GM21786 (cell line): Measurements from ENCODE around the gene SPAG9.

Source experiments
- ATAC-seq: cut with Tn5 transposase; IDR thresholded peaks from one replicate; pipeline ENCODE4 v1.9.1; 2021; ENCODE audit not compliant: unreplicated experiment

The SPAG9 gene

GRCh38 chr17:50993544-50993943 is 127.1 kb downstream of the SPAG9 start:
- ATAC-seq = no peak

DNA sequence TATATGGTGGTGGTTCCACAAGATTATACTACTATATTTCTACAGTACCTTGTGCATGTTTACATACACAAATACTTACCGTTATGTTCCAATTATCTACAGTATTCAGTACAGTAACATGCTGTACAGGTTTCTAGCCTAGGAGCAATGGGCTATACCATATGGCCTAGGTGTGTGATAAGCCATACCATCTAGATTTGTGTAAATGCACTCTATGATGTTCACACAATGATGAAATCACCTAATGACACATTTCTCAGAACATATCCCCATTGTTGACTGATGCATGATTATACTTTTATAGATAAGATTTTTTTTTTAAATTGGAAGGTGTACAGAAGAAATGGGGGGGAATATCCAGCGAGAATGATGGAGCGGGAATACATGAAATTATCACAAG is 131.5 kb downstream of the SPAG9 start:
- ATAC-seq = no peak

- ATAC-seq = no peak
Observed at GRCh38 chr17:50988427-50988826, 132.2 kb downstream of the SPAG9 start.

DNA sequence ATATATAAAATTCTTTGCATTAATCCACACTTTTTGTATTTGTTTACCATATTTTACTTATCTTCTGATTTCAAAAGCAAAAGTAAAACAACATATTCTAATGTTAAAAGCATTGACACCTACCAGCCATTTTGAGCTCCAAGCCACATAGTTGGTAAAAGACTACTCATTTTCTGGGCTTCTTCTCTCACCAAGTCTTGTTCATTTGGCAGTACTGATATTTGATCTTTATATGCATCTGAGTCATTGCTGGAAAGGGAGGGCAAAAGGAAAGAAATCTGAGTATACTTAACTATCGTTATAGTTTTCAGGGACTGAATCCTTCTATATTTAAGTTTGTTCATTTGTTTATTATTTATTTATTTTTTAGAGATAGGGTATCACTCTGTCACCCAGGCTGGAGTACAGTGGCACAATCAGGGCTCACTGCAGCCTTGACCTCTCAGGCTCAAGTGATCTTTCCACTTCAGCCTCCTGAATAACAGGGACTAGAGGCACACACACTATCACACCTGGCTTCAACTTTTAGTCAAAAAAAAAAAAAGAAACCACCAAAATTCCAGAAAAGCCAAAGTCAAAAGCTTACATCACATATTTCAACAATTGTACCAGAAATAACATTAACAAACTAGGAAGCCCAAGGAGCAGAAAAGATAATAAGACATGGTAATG is 133.5 kb downstream of the SPAG9 start:
- ATAC-seq = no peak

DNA sequence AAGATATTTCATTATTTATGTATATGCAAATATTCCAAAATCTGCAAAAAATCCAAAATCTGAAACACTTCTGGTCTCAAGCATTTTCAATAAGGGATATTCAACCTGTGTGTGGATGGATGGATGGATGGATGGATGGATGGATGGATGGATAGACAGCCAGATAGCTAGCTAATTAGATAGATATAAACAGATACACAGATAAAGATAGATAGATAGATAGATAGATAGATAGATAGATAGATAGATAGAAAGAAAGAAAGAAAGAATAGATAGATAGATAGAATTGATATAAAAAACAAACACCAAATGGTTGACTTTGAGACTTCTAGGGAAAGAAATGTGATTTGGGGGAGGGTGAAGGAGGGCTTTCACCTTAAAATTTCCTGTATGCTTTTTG is 139.4 kb downstream of the SPAG9 start:
- no peak for ATAC-seq

- no peak for ATAC-seq
Observed at GRCh38 chr17:50979524-50979927, 141.1 kb downstream of the SPAG9 start.

- no peak for ATAC-seq
Observed at GRCh38 chr17:50977487-50978159, 143.0 kb downstream of the SPAG9 start.

GRCh38 chr17:50976951-50977472 is 143.7 kb downstream of the SPAG9 start:
- ATAC-seq = no peak

- no peak for ATAC-seq
Observed at GRCh38 chr17:50973557-50974494, 146.8 kb downstream of the SPAG9 start.

DNA sequence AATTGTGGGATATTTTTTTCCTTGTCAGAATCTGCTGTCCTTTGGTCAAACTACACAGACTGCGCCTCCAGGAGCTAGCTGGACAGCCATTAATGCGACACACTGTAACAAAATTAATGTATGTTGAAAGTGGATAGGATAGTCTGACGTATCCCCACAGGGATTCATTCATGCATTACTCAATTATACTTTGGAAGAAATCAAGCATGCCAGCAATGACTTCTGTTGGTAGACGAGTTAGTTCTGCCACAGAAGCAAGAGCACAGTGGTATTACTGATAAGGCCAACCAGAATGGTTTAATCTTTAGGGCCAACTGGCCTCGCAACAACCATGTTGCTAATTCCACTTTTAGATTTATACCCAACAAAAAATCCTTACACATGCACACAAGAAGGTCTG is 148.1 kb downstream of the SPAG9 start:
- ATAC-seq = no peak

DNA sequence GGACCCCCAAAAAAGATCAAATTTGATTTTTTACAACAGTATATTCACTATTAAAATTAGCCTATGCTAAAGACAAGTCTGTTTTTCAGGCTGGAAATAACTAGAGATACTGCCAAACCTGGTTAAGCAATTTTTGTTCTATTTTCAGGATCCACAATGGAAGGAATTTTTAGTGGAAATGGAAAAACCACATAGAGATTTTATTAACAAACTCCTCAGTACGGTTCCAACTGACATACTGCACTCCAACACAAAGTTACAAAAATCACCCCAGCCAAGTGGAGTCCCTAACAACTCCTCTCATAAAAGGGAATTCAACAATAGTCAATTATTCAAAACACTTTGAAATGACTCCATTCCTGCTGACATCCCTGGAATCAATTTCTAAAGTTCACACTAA is 152.9 kb downstream of the SPAG9 start:
- ATAC-seq = no peak

DNA sequence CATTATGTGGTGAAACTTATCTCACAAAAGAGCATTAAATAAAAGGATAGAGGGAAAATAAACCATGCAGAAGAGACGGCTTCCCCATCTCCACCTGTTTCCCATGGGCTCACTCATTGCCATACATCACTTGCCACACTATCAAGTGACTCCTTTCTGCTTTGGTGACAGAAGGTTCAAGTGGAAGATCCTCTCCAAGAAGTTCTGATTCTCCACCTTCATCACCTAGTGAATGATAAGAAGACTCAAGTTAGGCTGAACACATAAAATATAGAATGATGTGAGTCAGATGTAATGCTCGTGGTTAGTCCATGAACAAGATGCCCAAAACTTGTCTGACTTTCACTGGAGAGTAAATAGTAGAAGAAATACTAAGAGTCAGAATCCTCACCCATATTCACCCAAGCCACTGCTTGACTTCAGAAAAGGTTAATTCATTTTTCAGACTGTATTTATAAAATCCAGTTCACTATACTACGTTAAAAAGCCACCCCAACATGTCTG is 154.5 kb downstream of the SPAG9 start:
- ATAC-seq = no peak

DNA sequence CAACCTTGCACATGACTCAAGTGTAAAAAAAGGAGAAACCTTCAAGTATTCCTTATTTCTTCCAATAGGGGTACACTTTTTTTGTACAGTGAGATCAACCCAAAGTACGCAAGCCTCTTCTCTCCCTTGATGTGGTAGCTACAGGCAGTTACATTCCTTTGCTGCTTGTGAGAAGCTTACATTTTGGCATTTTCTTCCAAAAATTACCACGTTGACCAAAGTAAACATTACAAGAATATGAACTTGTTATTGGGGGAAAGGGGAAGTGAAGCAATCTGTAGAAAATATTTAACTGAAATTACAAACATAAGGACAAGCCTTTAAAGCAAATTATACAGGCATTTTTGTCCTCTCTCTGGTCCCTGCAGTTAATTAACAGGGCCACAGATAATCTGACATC is 157.5 kb downstream of the SPAG9 start:
- ATAC-seq = no peak

- no peak for ATAC-seq
Observed at GRCh38 chr17:50961282-50962220, 159.1 kb downstream of the SPAG9 start.

DNA sequence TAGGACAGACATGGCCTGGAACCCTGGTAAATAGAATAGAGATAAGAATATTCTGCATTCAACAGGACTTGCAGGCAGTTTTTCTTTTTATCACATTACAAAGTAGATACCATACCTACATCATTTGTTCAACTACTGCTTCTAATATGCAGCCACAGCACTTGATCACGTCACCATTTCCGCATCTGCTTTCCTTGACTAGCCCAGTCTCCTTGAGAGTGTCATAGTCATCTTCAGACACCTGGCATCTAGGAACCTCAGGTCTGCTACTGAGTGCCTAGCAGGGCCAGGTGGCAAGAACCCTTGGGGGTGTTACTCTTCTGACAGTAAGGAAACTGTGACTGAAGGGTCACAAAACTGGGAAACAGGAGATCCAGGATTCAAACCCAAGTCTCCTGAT is 161.3 kb downstream of the SPAG9 start:
- no peak for ATAC-seq

GRCh38 chr17:50957600-50958575 is 162.8 kb downstream of the SPAG9 start:
- no peak for ATAC-seq

DNA sequence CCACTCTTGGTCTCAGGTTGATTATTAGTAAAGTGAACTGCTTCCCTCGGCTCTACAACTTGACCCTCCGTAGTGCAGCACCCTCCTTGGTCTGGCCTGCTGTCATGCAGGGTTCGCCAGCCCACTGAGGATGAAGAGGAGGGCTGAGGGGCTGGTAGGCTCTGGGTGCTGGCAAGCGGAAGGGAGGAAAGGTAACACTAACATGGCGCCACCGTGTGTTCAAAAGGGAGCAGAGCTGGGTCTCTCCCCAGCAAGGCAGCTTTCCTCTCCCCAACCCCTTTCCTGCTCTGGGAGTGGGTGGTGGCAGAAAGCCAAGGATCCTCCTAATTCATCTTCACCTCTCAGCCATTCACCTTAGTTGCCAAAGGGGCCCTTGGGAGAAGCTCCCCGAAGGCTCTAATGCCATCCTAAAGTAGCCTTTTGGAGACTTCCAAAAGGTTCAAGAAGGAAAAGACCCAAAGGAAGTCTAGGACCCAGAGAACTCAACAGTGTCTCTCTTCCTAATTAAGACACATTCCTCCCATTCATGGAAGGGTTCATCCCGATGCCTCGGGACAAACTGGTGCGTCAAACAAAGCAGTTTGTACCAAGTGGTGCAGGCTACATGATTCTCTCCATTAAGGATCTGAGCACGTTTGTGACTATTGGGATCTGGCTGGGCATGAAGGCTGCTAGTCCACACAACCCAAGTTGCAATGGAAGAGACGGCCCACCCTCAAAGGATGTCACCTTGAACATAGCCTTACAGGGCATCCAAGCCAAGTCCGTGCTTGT is 163.7 kb downstream of the SPAG9 start:
- ATAC-seq = peak; percentile 60

DNA sequence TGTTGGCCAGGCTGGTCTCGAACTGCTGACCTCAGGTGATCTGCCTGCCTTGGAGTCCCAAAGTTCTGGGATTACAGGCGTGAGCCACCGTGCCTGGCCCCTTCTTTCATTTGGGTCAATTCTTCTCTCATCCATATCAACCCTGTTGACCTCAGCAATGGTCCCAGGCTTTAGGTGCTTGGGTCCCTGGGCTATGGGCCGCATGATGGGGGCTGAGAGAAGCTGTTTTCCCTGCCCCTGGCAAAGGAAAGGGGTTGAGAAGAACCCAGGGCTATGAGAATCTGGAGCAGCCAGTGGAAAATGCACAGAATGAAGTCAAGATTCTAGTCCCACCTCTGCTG is 164.3 kb downstream of the SPAG9 start:
- ATAC-seq = no peak
